ENCODE data around the gene CCL20. TPM values are rescaled to one million over a fixed set of nuclear protein-coding genes. Genes with fewer than 3 reads are reported as not detected.

Gene CCL20
- total RNA-seq, 4 donors from 2014 or later: 1.2 to 7.4 (median 2.5) TPM; not detected in 1

GRCh38 chr2:227848586-227848985 lies 34.9 kb downstream of the CCL20 start:
- TF ChIP-seq POLR2A (IDR thresholded peaks at IDR 0.05) (no peak), CTCF (IDR thresholded peaks at IDR 0.05) (no peak)
- H3K4me3 ChIP-seq (ENCODE audit: low read depth, poor library complexity, severe bottlenecking): no peak overlapping the region
- intact Hi-C loops (cut with DNase I; ENCODE audit: low total_unique reads): no loop called here
- no peak for DNase-seq (ENCODE audit: low spot score in 2 of 2)
- 49 to 51% methylated on average over 4 of the region's 4 CpGs for WGBS, 2 donors

GRCh38 chr2:227849906-227850305 lies 36.3 kb downstream of the CCL20 start:
- H3K4me3 ChIP-seq (ENCODE audit: low read depth, poor library complexity, severe bottlenecking): no peak overlapping the region
- 23 to 28% methylated on average over 1 of the region's 1 CpG for WGBS, 2 donors
- no peak for TF ChIP-seq POLR2A (IDR thresholded peaks at IDR 0.05)
- TF ChIP-seq CTCF (IDR thresholded peaks at IDR 0.05): no peak
- intact Hi-C loops (cut with DNase I; ENCODE audit: low total_unique reads): no loop called here
- no peak for DNase-seq (ENCODE audit: low spot score in 2 of 2)

- 47 to 52% methylated on average over 4 of the region's 4 CpGs for WGBS, 2 donors
- no peak for TF ChIP-seq POLR2A (IDR thresholded peaks at IDR 0.05)
- no peak for TF ChIP-seq CTCF (IDR thresholded peaks at IDR 0.05)
- H3K4me3 ChIP-seq (ENCODE audit: low read depth, poor library complexity, severe bottlenecking): no peak overlapping the region
- no peak for DNase-seq (ENCODE audit: low spot score in 2 of 2)
- intact Hi-C loops (cut with DNase I; ENCODE audit: low total_unique reads): no loop called here
Measured at GRCh38 chr2:227853204-227853629, 39.6 kb downstream of the CCL20 start.

- TF ChIP-seq CTCF (IDR thresholded peaks at IDR 0.05) (no peak), POLR2A (IDR thresholded peaks at IDR 0.05) (no peak)
- WGBS, 2 donors: 75 to 78% methylated on average over 6 of the region's 6 CpGs
- DNase-seq (ENCODE audit: low spot score in 2 of 2): no peak
- intact Hi-C loops (cut with DNase I; ENCODE audit: low total_unique reads): no loop called here
- no peak overlapping the region for H3K4me3 ChIP-seq (ENCODE audit: low read depth, poor library complexity, severe bottlenecking)
Measured at GRCh38 chr2:227853765-227854271, 40.2 kb downstream of the CCL20 start.

GRCh38 chr2:227855440-227855839 lies 41.8 kb downstream of the CCL20 start:
- TF ChIP-seq POLR2A (IDR thresholded peaks at IDR 0.05) (no peak), CTCF (IDR thresholded peaks at IDR 0.05) (no peak)
- intact Hi-C loops (cut with DNase I; ENCODE audit: low total_unique reads): no loop called here
- 56% methylated on average over 3 of the region's 3 CpGs for WGBS, 2 donors
- no peak for DNase-seq (ENCODE audit: low spot score in 2 of 2)
- H3K4me3 ChIP-seq (ENCODE audit: low read depth, poor library complexity, severe bottlenecking): no peak overlapping the region

GRCh38 chr2:227856697-227857096 lies 43.1 kb downstream of the CCL20 start:
- intact Hi-C loops (cut with DNase I; ENCODE audit: low total_unique reads): no loop called here
- TF ChIP-seq CTCF (IDR thresholded peaks at IDR 0.05): no peak
- TF ChIP-seq POLR2A (IDR thresholded peaks at IDR 0.05): no peak
- H3K4me3 ChIP-seq (ENCODE audit: low read depth, poor library complexity, severe bottlenecking): no peak overlapping the region
- WGBS, 2 donors: 83 to 89% methylated on average over 2 of the region's 2 CpGs
- DNase-seq (ENCODE audit: low spot score in 2 of 2): no peak

Data from lower leg skin (tissue), 4 donors.